Measurements from ENCODE around the gene ZNF133.
"Not testable (repeated sequence)": the region's sequence is repeated elsewhere in the genome, so short reads cannot be mapped to it uniquely, and the experiment has no call there.

ZNF133 gene

GRCh38 chr20:18287915-18288748, at the start of gene ZNF133:
ZNF133 (plus strand) TSS chr20:18288527; CDS start chr20:18305687, 17,160 bp downstream.
- DNase-seq = peak; percentile 94 to 96

GRCh38 chr20:18240997-18241396, 47.3 kb upstream of the ZNF133 start:
- no peak for DNase-seq

- no peak for DNase-seq
These were observed 44.5 kb upstream of the ZNF133 start for GRCh38 chr20:18243802-18244201.

DNA sequence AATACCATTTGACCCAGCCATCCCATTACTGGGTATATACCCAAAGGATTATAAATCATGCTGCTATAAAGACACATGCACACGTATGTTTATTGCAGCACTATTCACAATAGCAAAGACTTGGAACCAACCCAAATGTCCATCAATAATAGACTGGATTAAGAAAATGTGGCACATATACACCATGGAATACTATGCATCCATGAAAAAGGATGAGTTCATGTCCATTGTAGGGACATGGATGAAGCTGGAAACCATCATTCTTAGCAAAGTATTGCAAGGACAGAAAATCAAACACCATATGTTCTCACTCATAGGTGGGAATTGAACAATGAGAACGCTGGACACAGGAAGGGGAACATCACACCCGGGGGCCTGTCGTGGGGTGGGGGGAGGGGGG, 39.8 kb upstream of the ZNF133 start:
- DNase-seq = not testable (repeated sequence)

- no peak for DNase-seq
These were observed 38.1 kb upstream of the ZNF133 start for GRCh38 chr20:18250217-18250616.

DNA sequence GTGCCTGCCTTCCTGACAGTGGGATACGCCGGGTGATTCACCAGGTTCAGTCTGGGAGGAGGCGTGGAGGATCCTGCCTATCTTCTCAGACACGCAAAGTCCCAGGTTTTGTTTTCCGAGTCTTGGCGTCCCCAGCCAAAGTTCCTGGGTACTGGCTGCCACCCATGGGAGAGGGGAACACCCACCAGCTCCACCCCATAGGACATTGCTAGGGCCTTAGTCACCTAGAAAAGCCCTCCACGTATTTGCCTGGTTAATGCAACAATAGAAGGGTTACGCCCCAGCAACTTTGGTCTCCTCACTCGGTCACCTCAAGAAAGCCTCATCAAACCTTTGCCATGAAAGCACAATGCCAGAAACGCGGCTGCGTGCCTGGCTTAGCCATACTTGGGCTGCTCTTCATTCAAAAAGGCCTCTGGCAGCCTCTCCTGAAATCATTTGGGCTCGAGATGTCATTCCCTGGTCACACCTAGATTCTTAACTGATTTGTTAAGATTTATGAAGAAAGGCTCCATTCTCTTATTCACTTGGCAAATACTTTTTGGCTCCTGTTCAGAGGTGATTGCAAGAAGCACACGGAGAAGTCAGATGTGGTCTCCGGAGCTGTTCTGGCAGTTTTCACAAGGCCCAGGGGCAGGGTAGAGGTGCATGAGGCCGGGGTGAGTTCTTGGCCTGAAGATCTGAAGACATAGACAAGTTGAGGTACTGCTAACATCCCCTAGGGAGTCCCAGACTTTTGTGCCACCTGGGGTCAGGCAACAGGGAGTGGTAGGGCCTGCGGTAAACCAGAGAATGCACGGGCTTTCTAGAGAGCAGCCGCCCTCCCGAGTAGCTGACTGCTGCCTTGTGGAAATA, 35.5 kb upstream of the ZNF133 start:
- no peak for DNase-seq

- DNase-seq = no peak
These were observed 33.7 kb upstream of the ZNF133 start for GRCh38 chr20:18254615-18255014.

DNA sequence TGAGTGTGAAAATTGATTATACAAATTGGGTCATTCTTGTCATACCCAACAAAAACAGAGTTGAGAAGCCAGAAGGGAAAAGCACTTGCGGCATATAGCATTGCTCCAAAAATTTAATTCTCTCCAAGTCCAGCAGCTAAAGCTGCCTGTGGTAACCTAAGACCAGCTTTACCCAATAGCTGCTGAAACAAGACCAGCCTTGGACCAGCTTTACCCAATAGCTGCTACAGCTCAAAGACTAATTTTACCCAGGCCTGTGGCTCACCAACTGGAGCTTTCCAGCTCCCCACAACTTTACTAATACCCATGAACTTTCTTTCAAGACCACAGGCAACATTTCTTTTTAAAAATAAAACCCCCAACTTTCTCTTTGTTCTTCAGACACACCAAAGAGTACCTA, 32.8 kb upstream of the ZNF133 start:
- no peak for DNase-seq

DNA sequence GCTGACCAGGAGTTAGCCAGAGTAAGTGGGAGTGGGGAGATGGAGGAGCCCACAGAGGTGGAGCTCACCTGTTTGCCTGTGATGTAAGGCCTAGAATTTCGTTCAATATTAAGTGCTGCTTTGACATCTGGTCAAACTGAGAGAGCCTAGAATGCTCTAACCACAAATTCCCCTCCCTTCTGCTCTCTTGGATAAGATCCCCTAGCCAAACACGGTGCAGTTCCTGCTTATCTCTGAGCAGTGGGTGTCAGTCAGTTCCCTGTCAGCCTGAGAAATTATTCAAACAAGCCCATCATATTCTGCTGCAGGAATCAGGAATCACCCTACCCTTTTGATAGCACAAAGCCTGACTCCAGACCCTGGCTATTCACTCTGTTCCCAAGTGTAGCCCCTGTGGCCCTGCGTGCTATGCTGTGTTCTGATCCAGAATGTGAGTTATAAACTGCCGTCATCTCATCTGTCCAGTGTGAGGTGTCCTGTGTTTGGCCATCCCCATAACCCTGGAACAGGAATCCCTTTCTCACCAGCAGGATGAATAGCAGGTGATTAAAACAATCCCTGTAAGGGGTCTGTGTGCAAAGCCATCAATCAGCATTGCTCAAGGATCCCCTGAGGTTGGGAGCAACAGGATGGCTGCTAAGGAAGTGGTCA, 31.8 kb upstream of the ZNF133 start:
- DNase-seq = no peak

DNA sequence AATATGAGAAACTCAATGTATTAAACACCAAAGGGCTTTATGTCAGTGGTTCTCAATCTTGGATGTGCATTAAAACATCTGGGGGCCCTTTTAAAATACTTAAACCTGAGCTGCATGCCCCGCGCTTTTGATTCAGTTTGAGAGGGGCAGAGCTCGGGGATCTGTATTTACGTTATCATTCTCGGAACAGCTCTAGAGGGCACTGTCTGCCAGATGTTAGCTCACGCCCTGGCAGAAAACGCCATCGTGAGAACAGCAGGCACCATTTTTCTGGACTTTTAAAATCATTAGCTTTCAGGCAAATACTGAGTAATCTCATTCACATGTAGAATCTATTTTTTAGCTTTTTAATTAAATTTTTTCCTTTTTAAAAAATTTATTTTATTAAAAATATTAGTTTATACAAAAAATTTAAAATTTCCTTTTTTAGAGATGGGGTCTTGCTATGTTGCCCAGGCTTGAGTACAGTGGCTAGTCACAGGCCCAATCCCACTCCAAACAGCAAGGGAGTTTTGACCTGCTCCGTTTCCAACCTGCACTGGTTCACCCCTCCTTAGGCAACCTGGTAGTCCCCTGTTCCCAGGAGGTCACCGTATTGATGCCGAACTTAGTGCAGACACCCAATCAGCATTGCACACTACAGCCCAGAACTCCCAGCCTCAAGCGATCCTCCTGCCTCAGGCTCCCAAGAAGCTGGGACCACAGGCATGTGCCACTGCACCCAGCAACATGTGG, 30.0 kb upstream of the ZNF133 start:
- DNase-seq = no peak

DNA sequence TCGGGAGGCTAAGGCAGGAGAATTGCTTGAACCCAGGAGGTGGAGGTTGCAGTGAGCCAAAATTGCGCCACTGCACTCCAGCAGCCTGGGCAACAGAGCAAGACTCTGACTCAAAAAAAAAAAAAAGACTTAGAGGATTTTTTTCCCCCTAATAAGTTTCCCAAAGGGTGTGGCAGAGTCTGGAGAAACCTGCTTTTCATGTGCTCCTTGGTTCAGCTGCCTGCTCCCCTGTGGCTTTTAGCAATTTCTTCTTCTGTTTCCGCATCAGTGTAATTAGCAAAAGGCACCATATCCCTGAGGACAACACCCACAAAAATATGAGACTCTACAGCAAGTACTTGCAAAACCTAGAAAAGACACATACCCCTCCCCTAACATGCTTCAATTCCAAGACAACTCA, 28.6 kb upstream of the ZNF133 start:
- DNase-seq = no peak

DNA sequence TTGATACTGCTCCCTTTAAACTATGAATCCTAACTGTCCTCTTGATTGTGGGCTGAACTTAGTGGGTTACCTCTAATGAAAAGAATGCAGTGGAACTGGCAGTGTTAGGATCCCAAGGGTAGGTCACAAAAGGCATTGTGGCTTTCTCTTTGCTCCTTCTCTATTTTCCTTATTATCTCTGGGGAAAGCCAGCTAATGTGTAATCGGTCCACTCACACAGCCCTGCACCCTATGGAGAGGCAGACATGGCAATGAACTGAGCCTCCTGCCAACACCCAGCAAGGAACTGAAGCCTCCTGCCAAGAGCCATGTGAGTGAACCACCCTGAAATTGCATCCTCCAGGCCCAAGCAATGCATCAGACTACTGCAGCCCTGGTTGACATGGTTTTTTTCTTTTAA, 24.6 kb upstream of the ZNF133 start:
- no peak for DNase-seq

DNA sequence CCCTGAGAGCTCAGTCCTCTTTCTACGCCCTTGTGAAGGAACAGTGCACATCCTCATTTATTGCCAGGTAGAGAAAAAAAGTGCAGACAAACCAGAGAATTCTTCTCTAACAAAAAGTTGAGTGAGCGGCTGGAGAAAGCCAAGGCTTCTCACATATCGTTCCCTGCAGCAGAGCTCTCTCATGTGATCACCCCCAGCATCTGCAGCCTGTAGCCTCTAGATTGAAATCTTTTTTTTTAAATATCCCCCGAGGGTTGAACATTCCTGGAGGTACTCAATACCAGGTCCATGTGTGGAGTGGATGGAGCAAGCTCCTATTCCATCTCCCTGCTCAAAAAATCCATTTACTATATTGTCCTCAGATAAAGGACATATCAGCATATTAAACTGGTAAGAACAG, 22.9 kb upstream of the ZNF133 start:
- no peak for DNase-seq

DNA sequence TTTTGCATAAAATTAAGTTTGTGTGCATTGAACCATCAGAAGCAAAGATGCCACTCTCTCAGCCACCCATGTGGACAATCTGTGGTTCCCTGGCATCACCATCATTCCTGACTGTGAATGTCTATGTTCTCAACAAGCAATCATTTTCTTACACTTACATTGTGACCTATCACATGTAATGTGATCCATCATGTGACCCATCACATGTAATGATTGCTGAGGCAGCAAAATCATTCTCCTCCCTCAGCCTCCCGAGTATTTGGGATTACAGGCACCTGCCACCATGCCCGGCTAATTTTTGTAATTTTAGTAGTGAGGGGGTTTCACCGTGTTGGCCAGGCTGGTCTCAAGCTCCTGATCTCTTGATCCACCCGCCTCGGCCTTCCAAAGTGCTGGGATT, 22.0 kb upstream of the ZNF133 start:
- no peak for DNase-seq

- DNase-seq = no peak
These were observed 20.5 kb upstream of the ZNF133 start for GRCh38 chr20:18267815-18268214.

GRCh38 chr20:18271160-18271559, 17.2 kb upstream of the ZNF133 start:
- DNase-seq = no peak

GRCh38 chr20:18272451-18272850, 15.9 kb upstream of the ZNF133 start:
- DNase-seq = no peak

DNA sequence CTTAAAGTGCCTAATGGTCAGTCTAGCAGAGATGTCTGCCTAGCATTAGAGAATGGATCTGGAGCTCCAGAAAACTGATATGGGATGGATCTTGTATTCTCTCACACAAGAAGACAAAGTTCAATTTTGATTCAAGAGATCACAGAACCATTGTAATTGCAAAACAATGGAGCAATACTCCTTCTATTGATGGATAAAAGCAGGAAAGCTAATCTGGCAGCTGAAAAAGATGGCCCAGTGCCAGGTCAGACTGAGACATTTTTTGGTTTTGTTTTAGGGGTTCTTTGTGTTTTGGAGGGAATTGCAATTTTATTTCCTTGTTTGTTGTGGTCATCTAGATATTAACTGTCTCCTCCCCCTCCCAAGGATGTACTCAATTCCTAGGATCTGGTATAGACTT, 14.6 kb upstream of the ZNF133 start:
- no peak for DNase-seq

DNA sequence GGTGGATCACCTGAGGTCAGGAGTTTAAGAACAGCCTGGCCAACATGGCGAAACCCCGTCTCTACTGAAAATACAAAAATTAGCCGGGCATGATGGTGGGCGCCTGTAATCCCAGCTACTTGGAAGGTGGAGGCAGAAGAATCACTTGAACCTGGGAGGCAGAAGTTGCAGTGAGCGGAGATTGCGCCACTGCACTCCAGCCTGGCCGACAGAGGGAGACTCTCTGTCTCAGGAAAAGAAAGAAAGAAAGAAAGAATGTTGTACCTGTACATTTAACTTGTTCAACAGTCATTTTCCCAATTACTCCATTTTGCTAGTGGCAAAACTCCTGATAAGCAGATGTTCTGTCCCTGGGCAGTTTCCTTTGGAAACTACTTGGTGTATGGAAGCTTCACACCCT, 12.4 kb upstream of the ZNF133 start:
- not testable (repeated sequence) for DNase-seq

- DNase-seq = peak; percentile 44 to 56
These were observed 11.5 kb upstream of the ZNF133 start for GRCh38 chr20:18276821-18277220.

DNA sequence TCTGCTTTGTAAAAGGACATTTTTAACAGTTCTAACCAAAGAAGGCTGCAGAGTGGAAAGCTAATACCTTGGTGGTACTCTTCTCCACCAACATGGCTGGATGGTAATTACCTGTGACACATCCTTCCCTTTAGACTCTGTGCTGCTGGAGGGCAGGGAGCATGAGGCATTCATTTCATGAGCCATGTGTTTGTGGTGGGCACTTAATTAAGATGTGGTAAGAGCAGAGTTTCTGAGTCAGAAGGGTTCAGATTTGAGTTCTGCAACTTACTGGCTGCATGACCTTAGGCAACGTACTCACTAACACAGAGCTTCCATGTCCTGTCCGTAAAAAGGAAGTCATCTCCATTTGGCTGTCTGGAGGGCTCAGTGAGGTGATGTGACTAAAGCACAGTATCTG, 9.1 kb upstream of the ZNF133 start:
- DNase-seq = no peak

GRCh38 chr20:18284805-18285533, 3.4 kb upstream of the ZNF133 start:
- no peak for DNase-seq
